ENCODE data around the gene TCEAL3. TPM values are rescaled to one million over a fixed set of nuclear protein-coding genes. Genes with fewer than 3 reads are reported as not detected.
"Not testable (repeated sequence)": the region's sequence is repeated elsewhere in the genome, so short reads cannot be mapped to it uniquely, and the experiment has no call there.

TCEAL3 gene
- total RNA-seq, 1 donor from 2014 or later: 9.5 TPM

GRCh38 chrX:103647630-103648029, 39.9 kb downstream of the TCEAL3 start:
- no peak for DNase-seq (ENCODE audit: extremely low spot score, unreplicated experiment)
- no peaks in the 10 kb centered on the region for H3K9me3 Mint-ChIP-seq
- H3K36me3 Mint-ChIP-seq: no peaks in the 10 kb centered on the region
- no peak overlapping the region for H3K27ac Mint-ChIP-seq
- no peaks in the 10 kb centered on the region for H3K27me3 Mint-ChIP-seq
- H3K4me1 Mint-ChIP-seq (ENCODE audit: unreplicated experiment): no peaks in the 10 kb centered on the region
- H3K4me3 Mint-ChIP-seq: no peak overlapping the region
- no peak for TF ChIP-seq CTCF (conservative IDR thresholded peaks at IDR 0.05)

- TF ChIP-seq CTCF (conservative IDR thresholded peaks at IDR 0.05): no peak
- no peaks in the 10 kb centered on the region for H3K9me3 Mint-ChIP-seq
- no peak overlapping the region for H3K4me3 Mint-ChIP-seq
- no peaks in the 10 kb centered on the region for H3K4me1 Mint-ChIP-seq (ENCODE audit: unreplicated experiment)
- H3K27ac Mint-ChIP-seq: no peak overlapping the region
- H3K27me3 Mint-ChIP-seq: no peaks in the 10 kb centered on the region
- H3K36me3 Mint-ChIP-seq: no peaks in the 10 kb centered on the region
- DNase-seq (ENCODE audit: extremely low spot score, unreplicated experiment): no peak
Measured at GRCh38 chrX:103651151-103651773, 43.5 kb downstream of the TCEAL3 start.

DNA sequence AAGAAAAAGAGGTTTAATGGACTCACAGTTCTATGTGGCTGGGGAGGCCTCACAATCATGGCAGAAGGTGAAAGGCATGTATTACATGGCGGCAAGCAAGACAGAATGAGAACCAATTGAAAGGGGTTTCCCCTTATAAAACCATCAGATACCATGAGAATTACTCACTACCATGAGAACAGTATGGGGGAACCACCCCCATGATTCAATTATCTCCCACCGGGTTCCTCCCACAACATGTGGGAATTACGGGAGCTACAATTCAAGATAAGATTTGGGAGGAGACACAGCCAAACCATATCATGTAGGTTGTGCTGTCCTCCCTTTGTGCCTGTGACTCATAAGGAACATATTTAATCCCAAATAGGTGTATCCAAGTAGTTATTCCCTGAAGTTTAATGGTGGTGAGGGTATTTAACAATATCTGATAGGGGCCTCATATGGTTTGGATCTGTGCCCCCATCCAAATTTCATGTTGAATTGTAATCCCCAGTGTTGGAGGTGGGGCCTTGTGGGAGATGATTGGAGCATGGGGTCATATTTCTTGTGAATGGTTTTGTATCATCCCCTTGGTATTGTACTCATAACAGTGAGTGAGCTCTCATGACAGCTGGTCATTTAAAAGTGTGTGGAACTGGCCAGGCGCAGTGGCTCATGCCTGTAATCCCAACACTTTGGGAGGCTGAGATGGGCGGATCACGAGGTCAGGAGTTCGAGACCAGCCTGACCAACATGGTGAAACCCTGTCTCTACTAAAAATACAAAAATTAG, 47.7 kb downstream of the TCEAL3 start:
- DNase-seq (ENCODE audit: extremely low spot score, unreplicated experiment); H3K27me3 Mint-ChIP-seq; H3K9me3 Mint-ChIP-seq; H3K4me3 Mint-ChIP-seq; H3K27ac Mint-ChIP-seq; H3K4me1 Mint-ChIP-seq (ENCODE audit: unreplicated experiment); H3K36me3 Mint-ChIP-seq: not testable (repeated sequence)

GRCh38 chrX:103656617-103657016, 48.9 kb downstream of the TCEAL3 start:
- no peak for DNase-seq (ENCODE audit: extremely low spot score, unreplicated experiment)
- Mint-ChIP-seq H3K9me3 (no peaks in the 10 kb centered on the region), H3K27me3 (peaks cover 3% of the 10 kb centered on the region), H3K4me3 (no peak overlapping the region), H3K4me1 (ENCODE audit: unreplicated experiment) (no peaks in the 10 kb centered on the region), H3K36me3 (no peaks in the 10 kb centered on the region), H3K27ac (no peak overlapping the region)
- TF ChIP-seq CTCF (conservative IDR thresholded peaks at IDR 0.05): no peak

- not testable (repeated sequence) for H3K4me1 Mint-ChIP-seq (ENCODE audit: unreplicated experiment); H3K27ac Mint-ChIP-seq; DNase-seq (ENCODE audit: extremely low spot score, unreplicated experiment); H3K4me3 Mint-ChIP-seq; H3K9me3 Mint-ChIP-seq; H3K27me3 Mint-ChIP-seq; H3K36me3 Mint-ChIP-seq
Measured at GRCh38 chrX:103657066-103657465, 49.3 kb downstream of the TCEAL3 start.

GRCh38 chrX:103658681-103659433, 51.1 kb downstream of the TCEAL3 start:
- H3K9me3 Mint-ChIP-seq: no peaks in the 10 kb centered on the region
- H3K27ac Mint-ChIP-seq: no peak overlapping the region
- no peak for DNase-seq (ENCODE audit: extremely low spot score, unreplicated experiment)
- H3K36me3 Mint-ChIP-seq: no peaks in the 10 kb centered on the region
- H3K4me1 Mint-ChIP-seq (ENCODE audit: unreplicated experiment): no peaks in the 10 kb centered on the region
- peaks cover 15% of the 10 kb centered on the region for H3K27me3 Mint-ChIP-seq
- TF ChIP-seq CTCF (conservative IDR thresholded peaks at IDR 0.05): no peak
- H3K4me3 Mint-ChIP-seq: no peak overlapping the region

DNA sequence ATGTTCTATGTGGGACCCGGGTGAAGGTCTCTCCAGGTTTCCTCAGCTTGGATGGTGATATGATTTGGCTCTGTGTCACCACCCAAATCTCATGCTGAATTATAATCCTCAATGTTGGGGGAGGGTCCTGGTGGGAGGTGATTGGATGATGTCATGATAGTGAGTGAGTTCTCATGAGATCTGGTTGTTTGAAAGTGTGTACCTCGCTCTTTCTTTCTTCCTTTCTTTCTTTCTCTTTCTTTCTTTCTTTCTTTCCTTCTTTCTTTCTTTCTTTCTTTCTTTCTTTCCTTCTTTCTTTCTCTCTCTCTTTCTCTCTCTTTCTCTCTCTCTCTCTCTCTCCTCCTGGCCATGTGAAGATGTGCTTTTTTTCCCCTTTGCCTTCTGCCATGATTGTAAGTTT, 51.7 kb downstream of the TCEAL3 start:
- H3K36me3 Mint-ChIP-seq; DNase-seq (ENCODE audit: extremely low spot score, unreplicated experiment); H3K4me3 Mint-ChIP-seq; H3K27ac Mint-ChIP-seq; H3K9me3 Mint-ChIP-seq; H3K4me1 Mint-ChIP-seq (ENCODE audit: unreplicated experiment): not testable (repeated sequence)
- peaks cover 20% of the 10 kb centered on the region for H3K27me3 Mint-ChIP-seq
